Stimulated activated CD4-positive, alpha-beta T cell treated with anti-CD3 and anti-CD28 coated beads, TNF-alpha, amount 100 ng/mL, for 1 hour (primary cell): Measurements from ENCODE around the gene NIPBL.
"Not testable (repeated sequence)": the region's sequence is repeated elsewhere in the genome, so short reads cannot be mapped to it uniquely, and the experiment has no call there.

ENCODE experiments used
- DNase-seq, 3 donors: peaks; one replicate each; pipeline ENCODE4 v3.0.0-alpha.2; 2020; ENCODE audit warnings: low read depth in 3 of 3, low spot score in 1 of 3

Gene NIPBL

GRCh38 chr5:36901856-36902255 is 25.3 kb downstream of the NIPBL start:
- no peak for DNase-seq

GRCh38 chr5:36902353-36902752 is 25.8 kb downstream of the NIPBL start:
- no peak for DNase-seq

GRCh38 chr5:36904677-36905076 is 28.1 kb downstream of the NIPBL start:
- no peak for DNase-seq

- DNase-seq: no peak
Observed at GRCh38 chr5:36908544-36909260, 32.1 kb downstream of the NIPBL start.

GRCh38 chr5:36915653-36916052 is 39.1 kb downstream of the NIPBL start:
- no peak for DNase-seq

GRCh38 chr5:36916614-36917013 is 40.0 kb downstream of the NIPBL start:
- not testable (repeated sequence) for DNase-seq

- not testable (repeated sequence) for DNase-seq
Observed at GRCh38 chr5:36917358-36917757, 40.8 kb downstream of the NIPBL start.

GRCh38 chr5:36919238-36919637 is 42.7 kb downstream of the NIPBL start:
- no peak for DNase-seq

- no peak for DNase-seq
Observed at GRCh38 chr5:36919650-36920049, 43.1 kb downstream of the NIPBL start.

- DNase-seq: no peak
Observed at GRCh38 chr5:36928947-36929346, 52.4 kb downstream of the NIPBL start.

GRCh38 chr5:36929438-36929837 is 52.9 kb downstream of the NIPBL start:
- DNase-seq: no peak

- DNase-seq: no peak
Observed at GRCh38 chr5:36932056-36932455, 55.5 kb downstream of the NIPBL start.

GRCh38 chr5:36932699-36933098 is 56.1 kb downstream of the NIPBL start:
- DNase-seq: no peak

- no peak for DNase-seq
Observed at GRCh38 chr5:36934740-36935356, 58.3 kb downstream of the NIPBL start.

- DNase-seq: no peak
Observed at GRCh38 chr5:36935805-36936204, 59.2 kb downstream of the NIPBL start.

- DNase-seq: no peak
Observed at GRCh38 chr5:36936309-36936708, 59.7 kb downstream of the NIPBL start.

GRCh38 chr5:36938129-36938528 is 61.6 kb downstream of the NIPBL start:
- no peak for DNase-seq

- DNase-seq: no peak
Observed at GRCh38 chr5:36939969-36940858, 63.6 kb downstream of the NIPBL start.

- no peak for DNase-seq
Observed at GRCh38 chr5:36943584-36943983, 67.0 kb downstream of the NIPBL start.

- no peak for DNase-seq
Observed at GRCh38 chr5:36944024-36944423, 67.5 kb downstream of the NIPBL start.

GRCh38 chr5:36944607-36945225 is 68.1 kb downstream of the NIPBL start:
- DNase-seq: no peak
